ENCODE data around the gene AGXT2.
"Not testable (repeated sequence)": the region's sequence is repeated elsewhere in the genome, so short reads cannot be mapped to it uniquely, and the experiment has no call there.

The AGXT2 gene

DNA sequence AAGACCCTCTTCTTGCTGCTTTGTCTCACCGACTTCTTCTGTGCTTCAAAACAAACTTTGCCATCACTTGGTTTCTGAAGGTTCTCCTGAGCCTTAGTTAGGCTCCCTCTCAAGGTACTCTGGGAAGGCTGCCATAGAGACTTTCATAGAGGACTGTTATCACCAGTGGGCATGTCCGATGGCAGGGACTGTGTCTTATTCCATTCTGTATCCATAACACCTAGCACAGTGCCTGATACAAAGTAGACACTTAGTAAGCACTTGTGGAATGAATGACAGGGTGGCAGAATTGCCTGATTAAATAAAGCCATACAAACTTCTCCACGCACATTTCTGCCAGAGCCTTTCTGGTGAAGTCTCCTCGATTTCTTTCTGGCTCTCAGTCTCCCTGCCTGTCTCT lies 32.7 kb downstream of the AGXT2 start:
- no peak for DNase-seq (ENCODE audit: low spot score)

DNA sequence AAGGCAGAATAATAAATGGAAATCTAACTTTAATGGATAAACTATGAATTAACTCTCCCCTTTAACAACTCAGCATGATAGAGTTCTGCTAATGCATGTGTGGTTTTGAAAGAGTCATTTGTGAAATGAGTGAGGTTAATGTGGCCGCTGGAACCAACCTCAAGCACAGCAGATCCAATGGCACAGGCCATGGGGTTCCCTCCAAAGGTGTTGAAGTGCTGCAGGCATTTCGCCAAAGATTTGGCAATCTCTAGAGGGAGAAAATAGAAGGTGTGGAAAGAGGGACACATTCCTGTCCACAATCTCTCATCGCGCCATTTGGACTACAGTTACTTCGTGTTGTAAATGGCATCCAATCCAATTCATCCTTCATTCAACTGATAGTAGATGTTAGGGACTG lies 35.0 kb downstream of the AGXT2 start:
- DNase-seq (ENCODE audit: low spot score), result no peak

DNA sequence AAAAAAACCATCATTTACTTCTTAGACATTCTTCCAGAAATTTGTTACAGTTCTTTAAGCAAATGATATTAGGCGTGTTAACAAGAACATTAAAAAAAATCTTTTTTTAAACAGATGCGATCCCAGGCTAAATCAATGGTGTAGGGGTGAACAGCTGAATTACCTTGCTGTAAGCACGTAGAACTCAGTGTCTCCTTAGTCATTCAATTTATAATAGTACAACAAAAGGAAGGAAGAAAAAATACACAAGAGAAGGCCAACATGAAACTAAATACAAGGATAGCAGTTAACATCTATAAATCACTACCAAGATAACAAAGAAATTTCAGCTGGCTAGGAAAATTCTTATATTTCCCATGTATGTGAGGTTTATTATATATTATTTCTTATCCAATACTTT lies 35.4 kb downstream of the AGXT2 start:
- DNase-seq (ENCODE audit: low spot score), result no peak

DNA sequence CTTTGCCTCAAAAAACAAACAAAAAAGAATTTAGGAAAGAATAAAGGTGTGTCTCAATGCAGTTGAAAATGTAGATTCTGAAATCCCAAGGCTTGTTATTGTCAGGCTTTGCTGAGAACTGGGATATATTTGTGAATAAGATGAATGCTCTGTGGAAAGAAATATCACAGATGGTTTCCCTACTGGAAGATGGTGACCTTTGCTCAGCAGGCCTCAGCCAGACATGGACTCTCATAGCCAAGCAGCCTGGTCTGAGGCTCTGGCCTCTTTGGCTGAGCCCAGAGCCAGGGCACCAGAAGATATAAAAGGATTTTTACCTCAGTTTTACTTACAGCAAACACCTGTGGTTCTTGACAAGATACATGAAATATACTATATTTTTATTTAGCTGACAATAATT lies 37.1 kb downstream of the AGXT2 start:
- DNase-seq (ENCODE audit: low spot score), result no peak

DNA sequence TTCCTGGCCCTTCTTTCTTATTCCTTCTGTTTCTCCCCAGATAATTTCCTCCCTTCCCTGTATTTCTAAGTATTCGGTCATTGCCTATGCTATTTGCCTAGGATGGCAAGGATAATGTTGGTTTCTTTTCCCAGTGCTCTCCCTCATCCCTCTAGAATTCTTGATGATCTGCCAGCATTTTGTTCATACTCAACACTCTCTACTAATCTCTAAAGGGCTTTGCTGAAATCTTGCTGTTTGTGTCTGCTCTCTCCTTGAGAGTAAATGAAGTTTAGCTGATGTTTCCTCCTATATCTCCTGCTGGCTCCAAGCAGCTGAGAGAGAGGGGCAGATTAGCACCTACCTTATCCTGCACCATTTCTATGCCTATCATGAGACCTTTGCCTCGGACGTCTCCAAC lies 38.1 kb downstream of the AGXT2 start:
- no peak for DNase-seq (ENCODE audit: low spot score)

DNA sequence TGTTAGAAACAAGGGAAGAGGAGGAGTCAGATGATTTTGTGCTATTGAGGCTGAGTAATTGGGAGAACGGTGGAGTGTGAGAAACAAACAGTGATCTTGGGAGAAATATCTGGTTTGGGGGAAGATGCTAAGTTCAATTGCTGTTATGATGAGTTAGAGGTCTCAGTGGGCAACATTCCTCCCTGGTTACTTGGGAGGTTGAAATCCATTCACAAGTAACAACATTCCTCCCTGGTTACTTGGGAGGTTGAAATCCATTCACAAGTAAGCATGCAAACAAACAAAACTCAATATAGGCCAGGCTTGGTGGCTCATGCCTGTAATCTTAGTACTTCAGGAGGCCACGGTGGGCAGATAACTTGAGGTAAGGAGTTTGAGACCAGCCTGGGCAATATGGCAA lies 38.7 kb downstream of the AGXT2 start:
- DNase-seq (ENCODE audit: low spot score), result no peak

DNA sequence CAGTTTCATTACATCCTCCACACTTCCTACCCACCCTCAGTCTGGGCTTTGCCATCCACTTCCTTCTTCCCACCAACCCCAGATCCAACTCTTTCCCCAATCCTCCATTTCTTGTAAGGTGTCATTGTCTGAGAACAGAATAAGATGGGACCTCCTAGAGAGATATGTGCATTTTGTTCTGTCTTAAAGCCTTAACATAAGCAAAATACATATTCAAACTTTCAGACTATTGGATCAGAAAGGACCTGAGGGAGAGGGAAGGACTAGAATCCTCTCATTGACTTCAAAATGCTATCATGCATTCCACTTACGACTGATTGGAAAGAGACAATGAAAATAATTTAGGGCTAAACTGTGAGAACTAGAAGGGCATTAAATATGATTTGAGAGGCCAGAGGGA lies 43.0 kb downstream of the AGXT2 start:
- no peak for DNase-seq (ENCODE audit: low spot score)

DNA sequence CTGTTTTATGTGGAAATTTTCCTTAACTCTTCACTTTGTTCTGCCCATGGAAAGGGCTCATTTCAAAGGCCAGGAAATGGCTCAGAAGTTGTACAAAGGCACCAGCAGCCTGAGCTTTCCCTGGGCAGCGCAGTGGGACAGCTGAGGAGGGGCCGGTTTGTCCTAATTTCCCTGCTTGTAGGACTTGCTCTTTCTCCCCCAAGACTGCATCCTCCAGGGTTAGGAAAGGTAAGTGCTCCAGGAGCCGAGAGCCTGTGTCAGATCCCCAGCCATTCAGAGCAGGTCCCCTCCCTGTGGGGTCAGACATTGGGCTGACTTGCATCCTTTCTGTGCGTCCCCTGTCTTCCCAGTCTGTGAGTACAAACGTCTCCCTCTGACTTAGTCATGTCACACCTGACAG lies 43.5 kb downstream of the AGXT2 start:
- no peak for DNase-seq (ENCODE audit: low spot score)

DNA sequence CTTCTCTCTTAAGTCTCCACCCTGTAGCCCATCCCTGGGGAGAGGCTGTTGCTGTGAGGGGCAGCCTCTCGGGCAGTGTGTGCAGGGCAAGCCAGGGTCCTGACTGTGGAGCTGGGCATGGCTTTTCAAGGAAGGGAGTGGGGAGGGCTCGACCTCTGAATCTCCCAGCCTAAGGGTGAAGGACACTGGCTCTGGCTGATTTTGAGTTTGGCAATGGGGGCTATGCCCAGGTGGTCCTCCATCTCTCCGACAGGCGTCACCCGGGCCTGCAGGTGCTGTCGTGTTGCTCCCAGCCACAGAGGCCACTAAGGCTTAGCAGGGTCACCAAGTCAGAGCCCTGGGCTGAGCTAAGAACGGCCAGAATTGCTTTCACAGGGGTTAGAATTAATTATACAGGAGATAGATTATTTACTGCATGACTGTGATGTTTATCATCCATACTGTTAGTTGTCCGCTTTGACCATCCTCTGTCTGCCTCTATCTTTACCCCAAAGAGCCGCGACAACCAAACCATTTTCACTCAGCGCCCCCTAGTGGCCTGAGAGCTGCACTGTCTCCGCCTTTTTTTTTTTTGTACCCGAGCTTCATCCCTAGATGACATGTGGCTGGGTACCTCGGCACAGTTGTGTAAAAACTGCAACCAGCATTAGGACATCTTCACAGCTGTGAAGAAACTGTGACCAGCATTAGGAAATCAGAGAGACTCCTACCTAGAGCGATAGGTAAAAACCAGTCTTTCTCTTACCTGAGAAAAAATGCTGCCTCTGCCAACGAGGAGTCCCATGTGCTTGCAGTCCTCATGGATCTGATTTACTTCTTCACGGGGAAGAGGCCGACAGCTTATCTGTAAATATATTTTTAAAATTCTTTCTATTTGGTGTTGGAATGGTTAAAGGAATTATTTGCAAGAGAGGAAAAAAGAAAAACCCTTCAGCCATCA lies 44.5 kb downstream of the AGXT2 start:
- peak; percentile 76 for DNase-seq (ENCODE audit: low spot score)

DNA sequence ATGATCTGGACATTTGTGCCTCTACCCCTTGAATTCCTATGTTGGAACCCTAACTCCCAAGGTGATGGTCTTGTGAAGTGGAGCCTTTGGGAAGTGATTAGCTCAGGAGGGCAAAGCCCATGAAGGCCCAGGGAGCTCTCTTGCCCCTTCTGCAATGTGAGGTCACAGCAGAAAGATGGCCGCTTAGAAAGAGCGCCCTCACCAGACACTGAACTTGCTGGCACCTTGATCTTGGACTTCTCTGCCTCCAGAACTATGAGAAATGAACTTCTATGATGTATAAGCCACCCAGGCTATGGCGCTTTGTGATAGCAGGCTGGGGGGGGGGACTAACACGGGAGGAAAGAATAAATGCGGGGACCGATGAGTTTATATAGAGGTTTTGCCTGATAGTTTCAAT lies 45.3 kb downstream of the AGXT2 start:
- DNase-seq (ENCODE audit: low spot score), result no peak

DNA sequence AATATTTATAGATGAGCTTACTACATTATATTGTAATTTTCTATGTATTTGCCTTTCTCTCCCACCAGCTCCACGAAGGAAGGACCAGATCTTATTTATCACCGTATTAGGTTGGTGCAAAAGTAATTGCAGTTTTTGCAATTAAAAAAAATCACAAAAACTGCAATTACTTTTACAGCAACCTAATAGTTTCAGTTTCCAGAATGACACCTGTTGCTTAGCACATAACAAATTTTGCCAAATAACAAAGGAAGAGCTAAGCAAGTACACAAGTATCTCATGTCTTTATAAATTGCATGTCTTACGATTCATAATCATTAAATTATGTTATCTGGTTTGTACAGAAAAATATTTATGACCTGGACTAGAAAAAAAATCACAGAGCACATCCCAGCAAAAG lies 45.9 kb downstream of the AGXT2 start:
- no peak for DNase-seq (ENCODE audit: low spot score)

DNA sequence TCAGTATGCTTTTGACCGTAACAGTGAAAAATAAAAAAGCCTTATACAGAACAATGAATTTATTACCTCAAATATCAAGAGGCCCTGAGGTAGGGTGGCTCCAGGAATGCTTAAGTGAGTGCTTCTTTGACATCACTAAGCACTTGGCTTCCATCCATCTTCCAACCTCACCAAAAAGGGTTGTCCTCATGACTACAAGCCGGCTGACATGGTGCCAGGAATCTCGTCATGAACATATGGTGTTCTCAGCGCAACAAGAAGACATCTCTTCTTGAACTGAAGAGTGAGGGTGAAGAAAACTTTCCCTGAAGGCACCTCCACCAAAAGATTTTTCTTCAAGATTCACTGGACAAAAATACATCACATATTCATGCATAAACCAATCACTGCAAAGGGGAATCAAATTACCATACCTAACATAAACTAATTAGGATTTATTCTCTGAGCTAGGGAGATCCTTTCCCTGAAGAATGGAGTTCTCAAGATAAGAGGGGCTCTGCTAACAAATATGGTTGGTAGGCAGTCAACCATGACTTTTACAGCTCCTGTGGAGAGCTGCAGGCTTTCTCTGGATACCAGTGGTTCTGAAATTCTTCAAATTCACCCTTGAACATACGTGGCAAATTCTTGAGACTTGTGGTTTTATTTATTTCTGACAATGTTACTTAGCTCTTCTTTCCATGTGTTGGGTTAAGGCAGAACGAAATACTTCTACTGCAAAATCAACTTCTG lies 49.5 kb downstream of the AGXT2 start:
- DNase-seq (ENCODE audit: low spot score), result no peak

DNA sequence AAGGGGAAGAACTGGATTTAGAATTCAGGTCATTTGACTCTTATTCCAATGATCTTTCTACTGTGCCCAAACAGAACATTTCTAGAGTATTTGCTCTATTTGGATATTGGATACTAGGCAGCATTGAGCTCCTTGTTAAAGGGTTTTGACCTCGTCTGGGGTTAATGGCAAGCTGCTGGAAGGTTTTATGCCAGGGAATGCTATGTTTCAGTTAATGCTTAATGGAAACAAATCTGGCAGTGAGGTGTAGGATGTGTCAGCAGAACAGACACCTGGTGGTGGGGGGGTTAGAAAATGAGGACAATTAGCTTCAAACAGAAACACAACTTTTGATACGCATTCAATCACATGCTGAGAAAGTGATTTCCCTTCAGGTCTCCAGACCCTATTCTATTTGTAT lies 51.5 kb downstream of the AGXT2 start:
- no peak for DNase-seq (ENCODE audit: low spot score)

DNA sequence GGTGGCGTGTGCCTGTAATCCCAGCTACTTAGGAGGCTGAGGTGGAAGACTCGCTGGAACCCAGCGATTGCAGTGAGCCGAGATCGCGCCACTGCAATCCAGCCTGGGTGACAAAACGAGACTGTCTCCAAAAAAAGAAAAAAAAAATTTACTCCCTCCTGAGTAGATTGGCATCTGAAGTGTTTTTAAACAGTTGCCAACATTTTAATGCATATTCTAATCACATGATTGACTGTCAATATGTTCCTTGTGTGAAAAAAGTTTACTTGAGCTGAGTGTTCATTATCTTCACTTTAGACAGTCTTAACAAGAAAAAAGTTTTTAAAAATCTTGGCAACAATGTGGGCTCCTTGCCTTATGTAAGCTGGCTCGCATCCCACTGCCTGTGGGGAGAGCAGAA lies 53.8 kb downstream of the AGXT2 start:
- no peak for DNase-seq (ENCODE audit: low spot score)

DNA sequence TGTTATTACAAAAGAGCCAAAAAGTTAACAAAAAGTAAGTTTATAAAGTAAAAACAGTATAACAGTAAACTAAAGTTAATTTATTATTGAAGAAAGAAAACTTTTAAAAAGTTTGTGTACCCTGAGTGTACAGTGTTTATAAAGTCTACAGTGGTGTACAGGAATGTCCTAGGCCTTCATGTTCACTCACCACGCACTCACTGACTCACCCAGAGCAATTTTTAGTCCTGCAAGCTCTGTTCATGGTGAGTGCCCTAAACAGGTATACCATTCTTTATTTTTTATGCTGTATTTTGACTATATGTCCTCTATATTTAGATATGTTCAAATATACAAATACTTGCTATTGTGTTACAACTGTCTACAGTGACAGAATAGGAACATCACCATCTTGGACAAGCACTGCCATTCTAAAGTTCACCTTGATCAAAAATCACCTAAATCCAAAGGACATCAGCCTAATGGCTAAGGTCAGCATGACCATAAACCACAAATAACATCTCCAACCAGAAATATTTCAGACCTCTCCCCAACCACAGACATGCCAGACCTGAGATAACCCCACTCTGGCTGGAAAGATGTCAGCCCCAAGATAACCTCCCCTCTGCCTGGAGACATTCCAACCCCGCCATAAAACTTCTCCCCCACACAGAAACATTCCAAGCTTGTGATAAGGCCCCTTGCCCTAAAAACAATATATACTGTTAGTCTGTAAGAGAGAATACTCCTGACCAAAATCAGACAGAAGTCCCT lies 56.1 kb downstream of the AGXT2 start:
- DNase-seq (ENCODE audit: low spot score), result no peak

DNA sequence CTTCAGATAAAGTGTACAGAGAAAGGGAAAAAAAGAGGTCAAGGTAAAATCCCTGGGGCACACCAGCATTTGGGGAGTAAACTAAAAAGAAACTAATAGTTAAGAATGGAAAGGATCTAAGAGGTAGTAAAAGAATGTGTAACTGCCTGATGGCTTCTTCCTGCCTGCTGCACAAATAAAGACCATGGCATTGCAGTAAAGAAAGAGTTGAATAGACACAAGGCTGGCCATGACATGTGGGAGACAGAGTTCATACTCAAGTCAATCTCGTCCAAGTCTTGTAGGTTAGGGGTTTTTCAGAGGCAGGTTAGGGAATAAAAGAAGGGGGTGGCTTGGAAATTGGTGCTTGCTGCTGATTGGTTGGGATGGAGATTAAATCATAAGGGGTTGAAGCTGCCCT lies 60.8 kb downstream of the AGXT2 start:
- no peak for DNase-seq (ENCODE audit: low spot score)

DNA sequence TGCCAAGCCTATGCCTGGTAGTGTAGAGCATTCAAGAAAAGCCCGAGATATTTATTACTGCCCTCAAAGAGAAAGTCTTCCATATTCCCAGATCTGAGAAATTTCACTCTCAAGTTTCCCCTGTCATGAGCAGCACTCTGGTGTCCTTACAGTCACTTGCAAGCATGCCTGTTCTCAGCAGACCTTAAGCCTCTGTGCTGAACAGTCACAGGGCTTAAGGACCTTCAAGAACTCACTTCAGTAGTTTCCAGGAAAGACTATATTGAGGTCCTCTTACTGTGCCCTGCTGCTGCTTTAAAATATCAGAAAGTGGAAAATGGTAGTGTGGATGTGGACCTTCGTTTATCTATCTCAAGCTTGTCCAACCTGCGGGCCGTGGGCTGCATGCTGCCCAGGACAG lies 64.9 kb downstream of the AGXT2 start:
- no peak for DNase-seq (ENCODE audit: low spot score)

DNA sequence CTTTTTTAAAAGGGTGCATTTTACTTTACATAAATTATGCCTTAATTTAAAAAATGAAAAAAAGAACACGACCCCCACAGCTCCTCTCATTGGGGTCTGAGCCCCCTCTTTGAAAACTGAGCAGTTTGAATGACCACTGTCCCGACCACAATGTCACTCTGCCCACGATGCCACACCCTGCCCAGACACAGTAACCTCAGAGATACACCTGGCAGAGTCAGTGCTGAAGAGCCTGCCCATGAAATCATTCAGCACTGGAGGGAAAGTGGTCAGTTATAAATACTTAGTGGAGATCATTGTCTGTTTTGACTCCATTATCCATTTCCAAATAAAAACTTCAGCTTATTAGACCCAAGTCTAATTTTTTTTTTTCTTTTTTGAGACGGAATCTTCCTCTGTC lies 69.1 kb downstream of the AGXT2 start:
- DNase-seq (ENCODE audit: low spot score), result no peak

DNA sequence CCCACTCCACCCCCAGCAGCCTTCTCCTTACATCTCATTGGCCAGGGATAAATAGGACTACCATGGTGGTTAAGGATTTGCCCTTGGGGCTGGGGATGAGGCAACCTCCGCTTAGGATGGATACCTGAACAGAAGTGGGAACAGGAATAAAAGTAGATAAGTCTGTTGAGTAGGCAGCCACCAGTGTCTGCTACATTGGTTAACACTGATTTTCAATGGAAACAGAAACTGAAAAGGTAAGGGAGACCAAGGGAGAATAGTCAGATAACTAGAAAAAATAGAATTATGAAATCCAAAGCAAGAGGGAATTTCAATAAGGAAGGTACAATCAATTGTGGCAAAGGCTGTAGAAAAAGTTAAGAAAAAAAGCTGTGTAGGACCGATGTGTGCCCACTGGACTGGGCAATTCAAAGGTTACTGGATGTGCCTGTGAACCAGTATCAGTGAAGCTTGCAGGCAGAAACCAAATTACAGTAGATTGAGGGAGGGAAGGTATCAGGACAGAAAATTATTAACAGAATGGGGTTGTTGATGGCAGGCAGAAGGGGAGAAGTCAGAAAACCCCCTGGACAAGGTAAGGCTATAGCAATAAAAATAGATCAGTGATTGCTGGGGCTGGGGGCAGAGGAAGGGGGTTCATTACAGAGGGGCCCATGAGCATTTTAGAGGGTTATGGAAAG lies 69.7 kb downstream of the AGXT2 start:
- DNase-seq (ENCODE audit: low spot score), result no peak

DNA sequence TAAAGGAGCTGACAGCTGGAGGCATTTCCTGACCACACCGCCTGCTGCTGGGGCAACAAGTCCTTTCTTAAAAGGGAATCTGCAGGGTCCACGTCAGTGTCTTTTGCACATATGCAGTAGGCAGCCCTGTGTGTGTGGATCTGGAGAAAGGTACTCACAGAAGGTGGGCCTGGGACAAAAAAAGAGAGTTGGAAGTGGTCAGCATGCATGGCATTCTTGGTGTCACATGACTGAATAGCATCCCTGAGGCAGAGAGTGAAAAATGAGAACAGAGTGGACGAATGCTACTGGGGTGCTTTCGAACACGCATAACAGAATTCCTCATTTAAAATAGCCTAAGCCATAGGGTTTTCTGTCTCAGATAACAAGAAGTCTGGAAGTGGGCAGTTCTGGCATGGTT lies 71.4 kb downstream of the AGXT2 start:
- DNase-seq (ENCODE audit: low spot score), result no peak

DNA sequence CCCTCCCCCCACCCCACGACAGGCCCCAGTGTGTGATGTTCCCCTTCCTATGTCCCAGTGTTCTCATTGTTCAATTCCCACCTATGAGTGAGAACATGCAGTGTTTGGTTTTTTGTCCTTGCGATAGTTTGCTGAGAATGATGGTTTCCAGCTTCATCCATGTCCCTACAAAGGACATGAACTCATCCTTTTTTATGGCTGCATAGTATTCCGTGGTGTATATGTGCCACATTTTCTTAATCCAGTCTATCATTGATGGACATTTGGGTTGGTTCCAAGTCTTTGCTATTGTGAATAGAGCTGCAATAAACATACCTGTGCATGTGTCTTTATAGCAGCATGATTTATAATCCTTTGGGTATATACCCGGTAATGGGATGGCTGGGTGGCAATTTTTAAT lies 76.1 kb downstream of the AGXT2 start:
- DNase-seq (ENCODE audit: low spot score), result not testable (repeated sequence)

DNA sequence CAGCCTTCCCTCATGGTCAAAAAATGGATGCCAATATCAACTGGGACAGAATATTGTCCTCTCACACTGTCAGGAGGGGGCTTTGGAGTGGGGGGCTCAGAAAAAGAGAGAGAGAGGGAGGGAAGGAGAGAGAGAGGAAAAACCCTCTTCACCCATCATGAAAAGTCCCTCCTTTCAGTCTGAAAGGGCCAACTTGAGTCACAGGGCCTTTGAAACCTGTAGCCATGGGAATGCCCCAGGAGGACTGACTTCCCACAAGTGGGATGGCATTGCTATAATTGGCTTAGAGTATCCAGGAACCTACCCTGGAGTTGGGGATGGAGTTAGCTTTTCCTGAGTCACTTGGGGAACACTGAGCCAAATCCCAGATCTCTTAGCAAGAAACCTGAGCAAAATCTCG lies 77.2 kb downstream of the AGXT2 start:
- DNase-seq (ENCODE audit: low spot score), result no peak

All from SK-N-DZ (cell line).